Kidney (tissue), 14 donors: Measurements from ENCODE around the gene PLCXD1. TPM values are rescaled to one million over a fixed set of nuclear protein-coding genes. Genes with fewer than 3 reads are reported as not detected.

Experiments
- DNase-seq, 5 donors: peaks; one replicate each; pipeline ENCODE4 v3.0.0-alpha.2; 2013 to 2020
- FAIRE-seq: peaks from 2 replicates; lab custom pipeline; 2012; peaks lifted over from hg19 to GRCh38; lab: Jason Lieb, UNC
- H3K27ac ChIP-seq, 2 donors: one replicate each; pipeline ENCODE4 v1.7.0; 2013; ENCODE audit warnings: low read depth in 2 of 2, low read length in 2 of 2, inconsistent platforms in 1 of 2
- H3K27me3 ChIP-seq: one replicate; pipeline ENCODE4 v1.7.1; 2013; ENCODE audit warnings: low read length, inconsistent platforms; ENCODE audit not compliant: control insufficient read depth, insufficient read depth
- H3K36me3 ChIP-seq, 3 donors: one replicate each; pipeline versions ENCODE4 v1.7.0 to v1.7.1; 2013; ENCODE audit warnings: low read length in 3 of 3, control low read depth in 1 of 3, inconsistent platforms in 1 of 3; ENCODE audit not compliant: insufficient read depth in 3 of 3, control insufficient read depth in 2 of 3
- H3K4me1 ChIP-seq, 3 donors: one replicate each; pipeline versions ENCODE4 v1.7.0 to v1.7.1; 2013; ENCODE audit warnings: low read length in 3 of 3, inconsistent platforms in 1 of 3, low read depth in 1 of 3; ENCODE audit not compliant: control insufficient read depth in 2 of 3, insufficient read depth in 2 of 3
- H3K4me3 ChIP-seq, 3 donors: one replicate each; pipeline versions ENCODE4 v1.7.0 to v1.8.1; 2013; ENCODE audit warnings: low read length in 3 of 3, control low read depth in 1 of 3, inconsistent platforms in 1 of 3
- H3K9ac ChIP-seq, 3 donors: one replicate each; pipeline versions ENCODE4 v1.7.0 to v1.7.1; 2013; ENCODE audit warnings: low read length in 3 of 3, control low read depth in 1 of 3, inconsistent platforms in 1 of 3
- H3K9me3 ChIP-seq, 3 donors: one replicate each; pipeline versions ENCODE4 v1.7.0 to v1.7.1; 2013; ENCODE audit warnings: low read length in 3 of 3, control low read depth in 1 of 3, inconsistent platforms in 1 of 3; ENCODE audit not compliant: control insufficient read depth in 2 of 3, insufficient read depth in 1 of 3
- intact Hi-C: fragments of 100-400 bp; cut with DNase I; formaldehyde crosslinking; loops from one replicate; pipeline ENCODE4 v1.11.1; 2022
- polyA plus RNA-seq: library from polyadenylated mRNA; stranded (reverse); fragments of 350-450 nt; fragmentation: Illumina TruSeq; extraction: RNeasy Lipid Tissue Mini Kit (QIAGEN cat#74804); gene quantifications from one replicate; pipeline ENCODE4 v1.2.3, GENCODE V29; 2014; ENCODE audit warnings: low read depth, low replicate concordance; ENCODE audit not compliant: insufficient read depth
- total RNA-seq: library from RNA; stranded (reverse); fragmentation: NEBNext Ultra II Directional; extraction: Animal tissue kit (Norgen Biotek cat#: 25700); gene quantifications from one replicate; pipeline ENCODE4 v1.2.1, GENCODE V29; 2021
- TF ChIP-seq, protein P1 (sequence below): IDR thresholded peaks from 3 replicates; pipeline ENCODE4 v1.5.1; 2012; ENCODE audit warnings: mild to moderate bottlenecking, moderate library complexity, borderline replicate concordance; ENCODE audit not compliant: insufficient read depth; ENCODE audit errors: extremely low read depth
- donor health status: control.
- donor health status: control.
- donor health status: control.
- donor health status: control.
- donor health status: control.
- donor health status: DM: yes; HTN: yes; CAD: no.
- donor health status: Normal renal cell carcinoma (clear cell type).

The PLCXD1 gene
- total and polyA plus RNA-seq, 2 donors from 2014 or later, result 4.9 to 11.0 TPM

DNA sequence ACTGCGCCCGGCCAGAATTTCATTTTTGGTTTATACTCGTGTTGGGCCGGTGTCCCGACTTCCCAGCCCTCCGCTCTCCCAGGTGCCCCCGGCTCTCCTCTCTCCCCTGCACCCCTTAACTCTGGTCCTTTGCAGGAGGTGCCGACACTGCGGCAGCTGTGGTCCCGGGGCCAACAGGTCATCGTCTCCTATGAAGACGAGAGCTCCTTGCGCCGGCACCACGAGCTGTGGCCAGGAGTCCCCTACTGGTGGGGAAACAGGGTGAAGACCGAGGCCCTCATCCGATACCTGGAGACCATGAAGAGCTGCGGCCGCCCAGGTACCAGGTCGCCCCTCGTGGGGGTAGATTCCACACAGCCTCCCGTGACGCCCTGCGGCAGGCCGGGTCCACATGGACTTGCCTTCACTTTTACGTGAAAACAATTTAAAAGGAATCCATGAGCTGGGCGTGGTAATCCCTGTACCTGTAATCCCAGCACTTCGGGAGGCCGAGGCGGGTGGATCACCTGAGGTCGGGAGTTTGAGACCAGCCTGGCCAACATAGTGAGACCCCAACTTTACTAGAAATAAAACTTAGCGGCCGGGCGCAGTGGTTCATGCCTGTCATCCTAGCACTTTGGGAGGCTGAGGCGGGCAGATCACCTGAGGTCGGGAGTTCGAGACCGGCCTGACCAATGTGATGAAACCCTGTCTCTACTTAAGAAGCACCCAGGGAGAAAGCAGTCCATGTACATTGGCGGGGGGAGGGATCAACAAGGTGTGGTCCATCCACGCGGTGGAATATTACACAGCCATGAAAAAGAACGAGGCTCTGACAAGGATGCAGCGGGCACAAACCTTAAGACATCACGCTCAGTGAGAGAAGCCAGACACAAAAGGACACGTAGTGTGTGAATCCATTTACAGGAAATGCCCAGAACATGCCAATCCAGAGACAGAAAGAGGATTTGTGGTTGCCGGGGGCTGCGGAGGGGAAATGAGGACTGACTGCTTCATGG lies 12.0 kb downstream of the PLCXD1 start:
- H3K27ac ChIP-seq, result no peak overlapping the region
- DNase-seq (peak in 1 of 5 donors; percentile 68), FAIRE-seq (no peak)
- H3K36me3 ChIP-seq, result peaks cover 0 to 7% (median 4%) of the 10 kb centered on the region in 3 donors
- no peaks in the 10 kb centered on the region for H3K9me3 ChIP-seq
- no peak overlapping the region for H3K4me3 ChIP-seq
- TF ChIP-seq, protein P1, sequence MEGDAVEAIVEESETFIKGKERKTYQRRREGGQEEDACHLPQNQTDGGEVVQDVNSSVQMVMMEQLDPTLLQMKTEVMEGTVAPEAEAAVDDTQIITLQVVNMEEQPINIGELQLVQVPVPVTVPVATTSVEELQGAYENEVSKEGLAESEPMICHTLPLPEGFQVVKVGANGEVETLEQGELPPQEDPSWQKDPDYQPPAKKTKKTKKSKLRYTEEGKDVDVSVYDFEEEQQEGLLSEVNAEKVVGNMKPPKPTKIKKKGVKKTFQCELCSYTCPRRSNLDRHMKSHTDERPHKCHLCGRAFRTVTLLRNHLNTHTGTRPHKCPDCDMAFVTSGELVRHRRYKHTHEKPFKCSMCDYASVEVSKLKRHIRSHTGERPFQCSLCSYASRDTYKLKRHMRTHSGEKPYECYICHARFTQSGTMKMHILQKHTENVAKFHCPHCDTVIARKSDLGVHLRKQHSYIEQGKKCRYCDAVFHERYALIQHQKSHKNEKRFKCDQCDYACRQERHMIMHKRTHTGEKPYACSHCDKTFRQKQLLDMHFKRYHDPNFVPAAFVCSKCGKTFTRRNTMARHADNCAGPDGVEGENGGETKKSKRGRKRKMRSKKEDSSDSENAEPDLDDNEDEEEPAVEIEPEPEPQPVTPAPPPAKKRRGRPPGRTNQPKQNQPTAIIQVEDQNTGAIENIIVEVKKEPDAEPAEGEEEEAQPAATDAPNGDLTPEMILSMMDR, result no peak
- intact Hi-C loops, result no loop called here
- no peaks in the 10 kb centered on the region for H3K4me1 ChIP-seq
- H3K27me3 ChIP-seq, result no peaks in the 10 kb centered on the region
- H3K9ac ChIP-seq, result no peak overlapping the region

DNA sequence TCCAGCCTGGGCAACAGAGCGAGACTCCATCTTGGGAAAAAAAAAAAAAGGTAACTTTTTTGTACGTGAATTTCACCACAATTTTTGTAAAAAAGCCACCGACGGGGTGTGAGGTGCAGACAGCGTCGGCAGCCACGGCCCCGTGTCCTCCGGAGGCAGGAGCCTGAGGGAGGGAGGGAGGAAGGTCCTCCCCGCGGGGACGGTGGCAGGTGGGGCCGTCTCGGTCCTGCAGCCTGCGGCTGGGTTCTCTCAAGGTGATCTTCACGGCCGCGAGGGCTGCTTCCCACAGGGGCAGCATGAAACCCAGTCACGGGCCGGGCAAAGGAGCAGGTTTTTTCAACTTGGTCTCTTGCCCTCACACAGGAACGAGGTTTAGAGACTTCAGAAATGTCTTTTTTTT lies 14.0 kb downstream of the PLCXD1 start:
- intact Hi-C loops, result no loop called here
- no peak overlapping the region for H3K4me3 ChIP-seq
- peak in 1 of 5 donors; percentile 64 for DNase-seq
- H3K4me1 ChIP-seq, result no peaks in the 10 kb centered on the region
- H3K36me3 ChIP-seq, result peaks cover 0 to 5% (median 4%) of the 10 kb centered on the region in 3 donors
- H3K27me3 ChIP-seq, result no peaks in the 10 kb centered on the region
- H3K27ac ChIP-seq, result no peak overlapping the region
- TF ChIP-seq, protein P1, result no peak
- no peak overlapping the region for H3K9ac ChIP-seq
- no peaks in the 10 kb centered on the region for H3K9me3 ChIP-seq
- no peak for FAIRE-seq

DNA sequence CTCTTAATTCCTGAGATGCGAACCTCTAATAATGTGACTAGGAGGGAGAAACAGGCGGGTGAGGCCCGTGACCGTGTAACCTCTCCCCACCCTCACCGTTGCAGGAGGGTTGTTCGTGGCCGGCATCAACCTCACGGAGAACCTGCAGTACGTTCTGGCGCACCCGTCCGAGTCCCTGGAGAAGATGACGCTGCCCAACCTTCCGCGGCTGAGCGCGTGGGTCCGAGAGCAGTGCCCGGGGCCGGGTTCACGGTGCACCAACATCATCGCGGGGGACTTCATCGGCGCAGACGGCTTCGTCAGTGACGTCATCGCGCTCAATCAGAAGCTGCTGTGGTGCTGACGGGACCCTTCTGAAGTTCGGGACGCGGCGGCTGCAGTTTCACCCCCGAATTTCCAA lies 17.8 kb downstream of the PLCXD1 start:
- Histone ChIP-seq H3K27ac (no peak overlapping the region), H3K9me3 (no peaks in the 10 kb centered on the region), H3K27me3 (no peaks in the 10 kb centered on the region), H3K4me3 (no peak overlapping the region), H3K9ac (no peak overlapping the region), H3K36me3 (peaks cover 0 to 2% (median 0%) of the 10 kb centered on the region in 3 donors), H3K4me1 (no peaks in the 10 kb centered on the region)
- TF ChIP-seq, protein P1, result no peak
- intact Hi-C loops, result no loop called here
- FAIRE-seq (no peak), DNase-seq (peak in 1 of 5 donors; percentile 60)
